Retinal pigment epithelial cell (primary cell): ENCODE measurements around the gene RHO.

Experiments
- DNase-seq: peaks from one replicate; pipeline ENCODE4 v3.0.0-alpha.2; 2010; ENCODE audit warnings: low read depth
- H3K4me3 ChIP-seq: 2 replicates; pipeline ENCODE4 v1.5.1; 2011; ENCODE audit warnings: mild to moderate bottlenecking, low read length, control low read depth, moderate library complexity
- TF ChIP-seq, protein P1 (sequence below): conservative IDR thresholded peaks from 2 replicates; pipeline ENCODE4 v1.5.1; 2011; ENCODE audit warnings: low read depth, low read length, control low read depth, inconsistent platforms

The RHO gene

DNA sequence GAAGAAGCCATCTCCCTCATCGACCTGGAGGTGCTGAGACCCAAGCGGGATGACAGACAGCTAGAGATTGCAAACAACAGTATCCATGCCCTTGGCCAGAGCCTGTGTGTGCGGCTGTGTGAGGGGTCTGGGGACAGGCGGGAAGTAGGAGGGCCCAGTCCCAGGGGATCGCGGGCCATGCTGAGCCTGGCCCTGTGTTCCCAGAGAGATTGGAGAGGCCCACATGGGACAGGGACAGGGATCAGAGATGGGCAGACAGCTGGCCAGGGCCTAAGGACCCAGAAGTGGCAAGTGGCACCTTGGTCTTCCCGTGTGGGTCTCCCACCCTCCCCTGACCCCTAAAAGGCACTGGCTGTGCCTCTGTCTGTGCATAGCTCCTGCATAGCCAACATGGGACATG, 10.9 kb upstream of the RHO start:
- TF ChIP-seq, protein P1, sequence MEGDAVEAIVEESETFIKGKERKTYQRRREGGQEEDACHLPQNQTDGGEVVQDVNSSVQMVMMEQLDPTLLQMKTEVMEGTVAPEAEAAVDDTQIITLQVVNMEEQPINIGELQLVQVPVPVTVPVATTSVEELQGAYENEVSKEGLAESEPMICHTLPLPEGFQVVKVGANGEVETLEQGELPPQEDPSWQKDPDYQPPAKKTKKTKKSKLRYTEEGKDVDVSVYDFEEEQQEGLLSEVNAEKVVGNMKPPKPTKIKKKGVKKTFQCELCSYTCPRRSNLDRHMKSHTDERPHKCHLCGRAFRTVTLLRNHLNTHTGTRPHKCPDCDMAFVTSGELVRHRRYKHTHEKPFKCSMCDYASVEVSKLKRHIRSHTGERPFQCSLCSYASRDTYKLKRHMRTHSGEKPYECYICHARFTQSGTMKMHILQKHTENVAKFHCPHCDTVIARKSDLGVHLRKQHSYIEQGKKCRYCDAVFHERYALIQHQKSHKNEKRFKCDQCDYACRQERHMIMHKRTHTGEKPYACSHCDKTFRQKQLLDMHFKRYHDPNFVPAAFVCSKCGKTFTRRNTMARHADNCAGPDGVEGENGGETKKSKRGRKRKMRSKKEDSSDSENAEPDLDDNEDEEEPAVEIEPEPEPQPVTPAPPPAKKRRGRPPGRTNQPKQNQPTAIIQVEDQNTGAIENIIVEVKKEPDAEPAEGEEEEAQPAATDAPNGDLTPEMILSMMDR, result no peak
- H3K4me3 ChIP-seq, result no peak overlapping the region
- no peak for DNase-seq

DNA sequence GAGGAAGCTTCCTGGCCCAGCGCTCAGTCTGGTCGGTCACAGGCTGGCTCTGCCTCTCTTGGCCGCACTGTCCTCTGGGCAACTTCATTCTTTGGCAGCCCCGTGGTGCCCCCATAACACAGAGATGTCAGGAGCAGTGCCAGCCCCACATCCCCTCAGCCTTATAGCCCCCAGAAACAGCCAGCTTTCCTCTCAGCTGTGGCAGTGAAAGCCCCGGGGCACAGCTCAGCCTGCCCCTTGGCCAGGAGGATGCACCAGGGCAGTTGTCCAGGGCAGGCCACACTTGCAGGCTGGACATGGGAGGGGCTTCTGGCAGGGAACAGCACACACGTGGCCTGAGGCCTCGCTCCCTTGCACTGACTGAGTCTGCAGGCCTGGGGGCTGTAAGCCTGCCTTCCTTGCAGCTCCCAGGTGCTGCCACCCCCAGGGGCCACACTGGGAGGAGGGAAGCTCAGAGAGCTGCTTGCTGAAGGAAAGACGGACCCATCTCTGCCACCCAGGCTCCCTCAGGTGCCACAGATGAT, 10.3 kb upstream of the RHO start:
- DNase-seq, result no peak
- TF ChIP-seq, protein P1, result no peak
- H3K4me3 ChIP-seq, result no peak overlapping the region

- no peak for DNase-seq
- H3K4me3 ChIP-seq, result no peak overlapping the region
- TF ChIP-seq, protein P1, result no peak
These were observed 9.9 kb upstream of the RHO start for GRCh38 chr3:129518581-129518980.

DNA sequence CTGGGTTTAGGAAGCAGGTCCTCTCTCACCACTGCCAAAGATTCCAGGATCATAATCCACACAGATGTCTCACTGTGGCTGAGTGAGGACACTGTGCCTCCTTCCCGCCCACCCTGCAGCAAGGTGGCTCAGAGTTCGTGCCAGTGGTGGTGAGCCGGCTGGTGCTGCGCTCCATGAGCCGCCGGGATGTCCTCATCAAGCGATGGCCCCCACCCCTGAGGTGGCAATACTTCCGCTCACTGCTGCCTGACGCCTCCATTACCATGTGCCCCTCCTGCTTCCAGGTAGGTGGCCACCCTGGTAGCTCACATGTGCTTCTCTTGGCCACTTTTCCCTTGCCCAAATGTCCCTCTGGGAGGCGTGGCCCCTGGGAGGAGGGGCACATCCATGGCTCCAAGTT, 9.0 kb upstream of the RHO start:
- no peak for DNase-seq
- H3K4me3 ChIP-seq, result no peak overlapping the region
- TF ChIP-seq, protein P1, result no peak

GRCh38 chr3:129519896-129520715, 8.3 kb upstream of the RHO start:
- no peak overlapping the region for H3K4me3 ChIP-seq
- no peak for DNase-seq
- TF ChIP-seq, protein P1, result no peak

DNA sequence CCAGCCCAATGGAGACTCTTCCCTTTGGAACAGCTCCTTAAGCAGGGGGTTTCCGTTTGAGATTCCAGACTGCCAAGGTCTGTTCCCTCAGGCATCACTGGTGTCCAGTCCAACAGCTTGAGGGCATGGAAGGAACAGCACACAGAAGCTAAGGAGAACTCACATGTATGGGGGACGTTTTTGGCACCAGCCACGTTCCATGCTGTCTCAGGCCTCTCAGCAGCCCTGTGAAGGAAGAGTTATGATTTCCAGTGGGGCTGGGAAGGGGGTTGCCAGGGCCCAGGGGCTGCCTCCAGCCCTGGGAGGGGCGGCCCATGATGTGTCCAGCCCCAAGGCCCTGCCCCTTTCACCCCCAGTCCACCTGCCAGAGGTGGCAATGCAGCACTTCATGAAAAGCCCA, 7.5 kb upstream of the RHO start:
- no peak overlapping the region for H3K4me3 ChIP-seq
- TF ChIP-seq, protein P1, result no peak
- no peak for DNase-seq

- TF ChIP-seq, protein P1, result no peak
- DNase-seq, result no peak
- no peak overlapping the region for H3K4me3 ChIP-seq
These were observed 6.8 kb upstream of the RHO start for GRCh38 chr3:129521611-129522010.
